Thyroid gland (tissue), 4 donors: ENCODE results near the gene DNAL4. TPM values are rescaled to one million over a fixed set of nuclear protein-coding genes. Genes with fewer than 3 reads are reported as not detected.

Experiments
- DNase-seq, 2 donors: peaks; one replicate each; pipeline ENCODE4 v3.0.0-alpha.2; 2019
- H3K27ac ChIP-seq, 3 donors: fragments of 200-600 bp; sonication (generic); 1 replicate in 2 of 3; 2 replicates in 1 of 3; pipeline ENCODE4 v1.5.1; 2016 to 2019; ENCODE audit warnings: mild to moderate bottlenecking in 1 of 3, moderate library complexity in 1 of 3
- H3K27me3 ChIP-seq: fragments of 200-600 bp; sonication (generic); one replicate; pipeline ENCODE4 v1.5.1; 2019
- H3K36me3 ChIP-seq, 2 donors: fragments of 200-600 bp; sonication (generic); one replicate each; pipeline ENCODE4 v1.5.1; 2016 to 2019
- H3K4me1 ChIP-seq, 2 donors: fragments of 200-600 bp; sonication (generic); one replicate each; pipeline ENCODE4 v1.5.1; 2017 to 2019
- H3K4me3 ChIP-seq, 3 donors: fragments of 200-600 bp; sonication (generic); replicated peaks in 1 of 3; 1 replicate in 2 of 3; 2 replicates in 1 of 3; pipeline ENCODE4 v1.5.1; 2016; ENCODE audit warnings: mild to moderate bottlenecking in 1 of 3
- H3K9me3 ChIP-seq: fragments of 200-600 bp; sonication (generic); one replicate; pipeline ENCODE4 v1.5.1; 2017
- CTCF ChIP-seq, 6 experiments: fragments of 200-600 bp in 3 of 6; fragments of 450-650 bp in 3 of 6; sonication (generic) in 3 of 6; IDR thresholded peaks; one replicate each; pipeline ENCODE4 v1.5.1; 2016 to 2019; ENCODE audit warnings: antibody characterized with exemption in 6 of 6, mild to moderate bottlenecking in 2 of 6, inconsistent platforms in 1 of 6, moderate library complexity in 1 of 6
- POLR2A ChIP-seq, 2 donors: fragments of 450-650 bp; IDR thresholded peaks; one replicate each; pipeline ENCODE4 v1.6.1; 2017; ENCODE audit warnings: antibody characterized with exemption in 2 of 2, mild to moderate bottlenecking in 2 of 2, moderate library complexity in 1 of 2
- WGBS, 2 donors: methylation state at CpG; one replicate each; pipeline ENCODE4 v1.1.5; 2017; 5-methylcytosine and 5-hydroxymethylcytosine counted together
- intact Hi-C: fragments of 100-400 bp; cut with DNase I; formaldehyde crosslinking; loops from one replicate; pipeline ENCODE4 v1.15.1; 2023
- total RNA-seq, 4 donors: library from RNA; depleted of rRNA; stranded (reverse); fragments of >200 nt; gene quantifications; one replicate each; pipeline ENCODE4 v1.2.3, GENCODE V29; 2016

Gene DNAL4
- total RNA-seq, 4 donors from 2014 or later = 30.9 to 50.0 (median 37.9) TPM

GRCh38 chr22:38798496-38798895 lies 4.6 kb upstream of the DNAL4 start:
- Histone ChIP-seq H3K4me1 (no peaks in the 10 kb centered on the region), H3K27me3 (no peaks in the 10 kb centered on the region), H3K36me3 (no peaks in the 10 kb centered on the region), H3K9me3 (no peaks in the 10 kb centered on the region), H3K27ac (no peak overlapping the region), H3K4me3 (no peak overlapping the region)
- DNase-seq = no peak
- intact Hi-C loops = no loop called here
- TF ChIP-seq POLR2A (IDR thresholded peaks at IDR 0.05) (no peak), CTCF (IDR thresholded peaks at IDR 0.05) (no peak)
- WGBS, 2 donors = 79 to 80% methylated on average over 5 of the region's 5 CpGs

GRCh38 chr22:38796262-38796957 lies 2.5 kb upstream of the DNAL4 start:
- WGBS, 2 donors = 74% methylated on average over 12 of the region's 12 CpGs
- H3K27me3 ChIP-seq = no peaks in the 10 kb centered on the region

GRCh38 chr22:38795569-38795968 lies 1.6 kb upstream of the DNAL4 start:
- no peak overlapping the region for H3K4me3 ChIP-seq
- no peaks in the 10 kb centered on the region for H3K9me3 ChIP-seq
- H3K36me3 ChIP-seq = no peaks in the 10 kb centered on the region
- H3K27ac ChIP-seq = no peak overlapping the region
- H3K4me1 ChIP-seq = peaks cover 0 to 7% of the 10 kb centered on the region in 2 donors
- intact Hi-C loops = no loop called here
- TF ChIP-seq POLR2A (IDR thresholded peaks at IDR 0.05) (no peak), CTCF (IDR thresholded peaks at IDR 0.05) (no peak)
- WGBS, 2 donors = 70 to 82% methylated on average over 4 of the region's 4 CpGs
- H3K27me3 ChIP-seq = no peaks in the 10 kb centered on the region
- DNase-seq = no peak

More at GRCh38 chr22:38796262-38796957, 2.5 kb upstream of the DNAL4 start:
- TF ChIP-seq POLR2A (IDR thresholded peaks at IDR 0.05) (no peak), CTCF (IDR thresholded peaks at IDR 0.05) (no peak)
- DNase-seq = no peak
- H3K4me3 ChIP-seq = no peak overlapping the region
- peaks cover 0 to 7% of the 10 kb centered on the region in 2 donors for H3K4me1 ChIP-seq
- intact Hi-C loops = no loop called here
- H3K36me3 ChIP-seq = no peaks in the 10 kb centered on the region
- no peaks in the 10 kb centered on the region for H3K9me3 ChIP-seq
- no peak overlapping the region for H3K27ac ChIP-seq

- no peak for TF ChIP-seq CTCF (IDR thresholded peaks at IDR 0.05)
- TF ChIP-seq POLR2A (IDR thresholded peaks at IDR 0.05) = no peak
- no peaks in the 10 kb centered on the region for H3K27me3 ChIP-seq
- H3K4me1 ChIP-seq = peaks cover 0 to 17% of the 10 kb centered on the region in 2 donors
- peak overlapping the region; percentile 49 to 89 (median 58) for H3K4me3 ChIP-seq
- intact Hi-C loops = no loop called here
- H3K36me3 ChIP-seq = no peaks in the 10 kb centered on the region
- H3K9me3 ChIP-seq = no peaks in the 10 kb centered on the region
- WGBS, 2 donors = 23 to 25% methylated on average over 8 to 9 of the region's 9 CpGs
- no peak for DNase-seq
- H3K27ac ChIP-seq = peak overlapping the region; percentile 66 to 83 (median 81)
These were observed 626 bp downstream of the DNAL4 start for GRCh38 chr22:38793317-38793716.

GRCh38 chr22:38792833-38793232 lies 1.1 kb downstream of the DNAL4 start:
- peaks cover 4 to 21% of the 10 kb centered on the region in 2 donors for H3K4me1 ChIP-seq
- no peak for DNase-seq
- H3K27ac ChIP-seq = peak overlapping the region in 2 of 3 donors; percentile 66 to 81
- no peaks in the 10 kb centered on the region for H3K9me3 ChIP-seq
- WGBS, 2 donors = 72% methylated on average over 4 of the region's 4 CpGs
- H3K36me3 ChIP-seq = no peaks in the 10 kb centered on the region
- intact Hi-C loops = no loop called here
- no peak overlapping the region for H3K4me3 ChIP-seq
- no peaks in the 10 kb centered on the region for H3K27me3 ChIP-seq
- no peak for TF ChIP-seq POLR2A (IDR thresholded peaks at IDR 0.05)
- TF ChIP-seq CTCF (IDR thresholded peaks at IDR 0.05) = no peak
